Neural cell (in vitro differentiated cells): ENCODE data around the gene ACOX2. TPM values are rescaled to one million over a fixed set of nuclear protein-coding genes. Genes with fewer than 3 reads are reported as not detected.

Experiments used
- H2AFZ ChIP-seq: fragments of 200-600, 300-800 bp; sonication (generic), shearing (Covaris generic); 2 replicates; pipeline ENCODE4 v1.6.0; 2014; ENCODE audit warnings: low read depth, mild to moderate bottlenecking, antibody characterized with exemption, low read length, moderate library complexity
- H3F3A ChIP-seq: fragments of 200-600 bp; shearing (Covaris generic); 2 replicates; pipeline ENCODE4 v1.6.1; 2016; ENCODE audit warnings: mild to moderate bottlenecking, moderate library complexity, mixed read lengths, antibody characterized with exemption, low read length; ENCODE audit not compliant: insufficient read depth, poor library complexity, severe bottlenecking
- H3K27ac ChIP-seq: fragments of 200-600, 300-800 bp; sonication (generic), shearing (Covaris generic); 2 replicates; pipeline ENCODE4 v1.5.1; 2014; ENCODE audit warnings: mild to moderate bottlenecking, low read length, moderate library complexity
- H3K27me3 ChIP-seq: fragments of 300-800, 200-600 bp; sonication (generic), shearing (Covaris generic); 2 replicates; pipeline ENCODE4 v1.6.0; 2014; ENCODE audit warnings: mild to moderate bottlenecking, low read depth, low read length, moderate library complexity; ENCODE audit not compliant: insufficient read depth
- H3K36me3 ChIP-seq: fragments of 300-800, 200-600 bp; sonication (generic), shearing (Covaris generic); 2 replicates; pipeline ENCODE4 v1.5.1; 2014; ENCODE audit warnings: mild to moderate bottlenecking, antibody characterized with exemption, low read length, moderate library complexity; ENCODE audit not compliant: insufficient read depth
- H3K4me2 ChIP-seq: fragments of 300-800, 200-600 bp; sonication (generic), shearing (Covaris generic); 2 replicates; pipeline ENCODE4 v1.6.0; 2014; ENCODE audit warnings: mild to moderate bottlenecking, low read length
- H3K4me3 ChIP-seq: fragments of 300-800, 200-600 bp; sonication (generic), shearing (Covaris generic); 2 replicates; pipeline ENCODE4 v1.5.1; 2014; ENCODE audit warnings: mild to moderate bottlenecking, low read length, moderate library complexity
- H3K79me2 ChIP-seq: fragments of 200-600 bp; shearing (Covaris generic); replicated peaks from 2 replicates; pipeline ENCODE4 v1.6.0; 2014; ENCODE audit warnings: mild to moderate bottlenecking, low read length, moderate library complexity; ENCODE audit not compliant: insufficient read depth
- H3K9ac ChIP-seq: fragments of 300-800, 200-600 bp; sonication (generic), shearing (Covaris generic); 2 replicates; pipeline ENCODE4 v1.6.1; 2016; ENCODE audit warnings: mild to moderate bottlenecking, low read length, mixed read lengths
- H3K9me2 ChIP-seq: fragments of 200-600 bp; shearing (Covaris generic); 2 replicates; pipeline ENCODE4 v1.6.1; 2016; ENCODE audit warnings: mild to moderate bottlenecking, low read length, mixed read lengths; ENCODE audit not compliant: insufficient read depth
- H3K9me3 ChIP-seq: fragments of 200-600, 300-800 bp; sonication (generic), shearing (Covaris generic); 2 replicates; pipeline ENCODE4 v1.6.1; 2016; ENCODE audit warnings: mild to moderate bottlenecking, mixed run types, low read length, moderate library complexity, mixed read lengths
- H4K20me1 ChIP-seq: fragments of 200-600 bp; shearing (Covaris generic); 2 replicates; pipeline ENCODE4 v1.6.1; 2016; ENCODE audit warnings: mild to moderate bottlenecking, mixed run types; ENCODE audit not compliant: insufficient read depth
- CTCF ChIP-seq: fragments of 450-650 bp; IDR thresholded peaks from 2 replicates; pipeline ENCODE4 v1.5.1; 2014; ENCODE audit warnings: antibody characterized with exemption, mild to moderate bottlenecking, moderate library complexity; ENCODE audit not compliant: poor library complexity, severe bottlenecking
- EP300 ChIP-seq: fragments of 450-650 bp; conservative IDR thresholded peaks from 2 replicates; pipeline ENCODE4 v1.6.1; 2014; ENCODE audit warnings: antibody characterized with exemption, mild to moderate bottlenecking, moderate library complexity; ENCODE audit not compliant: poor library complexity, severe bottlenecking
- EZH2 ChIP-seq: fragments of 200-600, 300-800 bp; shearing (Covaris generic), sonication (generic); IDR thresholded peaks from 2 replicates; pipeline ENCODE4 v1.6.1; 2014; ENCODE audit warnings: antibody characterized with exemption, low read length, borderline replicate concordance, mild to moderate bottlenecking; ENCODE audit not compliant: insufficient read depth, poor library complexity, severe bottlenecking
- MXI1 ChIP-seq: fragments of 450-650 bp; conservative IDR thresholded peaks from 2 replicates; pipeline ENCODE4 v1.6.1; 2014; ENCODE audit warnings: antibody characterized with exemption, mild to moderate bottlenecking; ENCODE audit not compliant: poor library complexity, severe bottlenecking
- POLR2AphosphoS5 ChIP-seq: IDR thresholded peaks from 2 replicates; pipeline ENCODE4 v1.6.1; 2012
- RAD21 ChIP-seq: fragments of 450-650 bp; conservative IDR thresholded peaks from 2 replicates; pipeline ENCODE4 v1.6.1; 2014; ENCODE audit warnings: antibody characterized with exemption, mild to moderate bottlenecking, moderate library complexity
- REST ChIP-seq: IDR thresholded peaks from 2 replicates; pipeline ENCODE4 v1.6.1; 2012; ENCODE audit warnings: borderline replicate concordance
- SMC3 ChIP-seq: fragments of 450-650 bp; conservative IDR thresholded peaks from 2 replicates; pipeline ENCODE4 v1.6.1; 2014; ENCODE audit warnings: antibody characterized with exemption, mild to moderate bottlenecking, moderate library complexity; ENCODE audit not compliant: poor library complexity
- TAF1 ChIP-seq: IDR thresholded peaks from 2 replicates; pipeline ENCODE4 v1.6.1; 2012; ENCODE audit warnings: low read depth
- polyA plus RNA-seq: library from polyadenylated mRNA; depleted of rRNA; stranded (reverse); fragments of >200 nt; gene quantifications from 2 replicates; pipeline ENCODE4 v1.2.3, GENCODE V29; 2014

The ACOX2 gene
- polyA plus RNA-seq, 1 donor from 2014 or later, result not detected

- Histone ChIP-seq H3K9me2 (no peaks in the 10 kb centered on the region), H3K27ac (no peak overlapping the region), H3K79me2 (peaks cover 57% of the 10 kb centered on the region), H2AFZ (no peak overlapping the region), H3K9me3 (no peaks in the 10 kb centered on the region), H3K9ac (no peak overlapping the region), H3K27me3 (no peaks in the 10 kb centered on the region), H3K4me3 (peak overlapping the region; percentile 74), H3K4me2 (peak overlapping the region; percentile 87), H4K20me1 (no peaks in the 10 kb centered on the region), H3K36me3 (no peaks in the 10 kb centered on the region), H3F3A (no peaks in the 10 kb centered on the region)
- no peak for TF ChIP-seq TAF1
These were observed 41.9 kb downstream of the ACOX2 start for GRCh38 chr3:58495101-58495500.

GRCh38 chr3:58494107-58494506 is 42.9 kb downstream of the ACOX2 start:
- Histone ChIP-seq H3K4me2 (peak overlapping the region; percentile 87), H3K27me3 (no peaks in the 10 kb centered on the region), H3F3A (no peaks in the 10 kb centered on the region), H3K9me2 (no peaks in the 10 kb centered on the region), H3K4me3 (peak overlapping the region; percentile 74), H3K27ac (no peak overlapping the region), H4K20me1 (no peaks in the 10 kb centered on the region), H3K36me3 (no peaks in the 10 kb centered on the region), H3K9me3 (no peaks in the 10 kb centered on the region), H2AFZ (no peak overlapping the region), H3K9ac (no peak overlapping the region), H3K79me2 (peaks cover 47% of the 10 kb centered on the region)
- no peak for TF ChIP-seq EZH2
- TF ChIP-seq EP300, result no peak
- no peak for TF ChIP-seq SMC3
- TF ChIP-seq RAD21, result no peak
- no peak for TF ChIP-seq POLR2AphosphoS5
- TF ChIP-seq MXI1, result no peak
- no peak for TF ChIP-seq TAF1
- no peak for TF ChIP-seq REST

- Histone ChIP-seq H3K4me3 (peak overlapping the region; percentile 74), H3K27ac (no peak overlapping the region), H3K9ac (peak overlapping the region; percentile 73), H4K20me1 (no peaks in the 10 kb centered on the region), H3F3A (no peaks in the 10 kb centered on the region), H3K9me3 (no peaks in the 10 kb centered on the region), H3K27me3 (no peaks in the 10 kb centered on the region), H2AFZ (peak overlapping the region; percentile 24), H3K36me3 (no peaks in the 10 kb centered on the region), H3K4me2 (peak overlapping the region; percentile 87), H3K79me2 (peaks cover 47% of the 10 kb centered on the region), H3K9me2 (no peaks in the 10 kb centered on the region)
- peak; percentile 14 for TF ChIP-seq MXI1
- TF ChIP-seq POLR2AphosphoS5, result peak; percentile 45
- TF ChIP-seq CTCF, result no peak
These were observed 44.5 kb downstream of the ACOX2 start for GRCh38 chr3:58492494-58492905.
